ENCODE results near the gene LRRC71.
"Not testable (repeated sequence)": the region's sequence is repeated elsewhere in the genome, so short reads cannot be mapped to it uniquely, and the experiment has no call there.

LRRC71 gene

DNA sequence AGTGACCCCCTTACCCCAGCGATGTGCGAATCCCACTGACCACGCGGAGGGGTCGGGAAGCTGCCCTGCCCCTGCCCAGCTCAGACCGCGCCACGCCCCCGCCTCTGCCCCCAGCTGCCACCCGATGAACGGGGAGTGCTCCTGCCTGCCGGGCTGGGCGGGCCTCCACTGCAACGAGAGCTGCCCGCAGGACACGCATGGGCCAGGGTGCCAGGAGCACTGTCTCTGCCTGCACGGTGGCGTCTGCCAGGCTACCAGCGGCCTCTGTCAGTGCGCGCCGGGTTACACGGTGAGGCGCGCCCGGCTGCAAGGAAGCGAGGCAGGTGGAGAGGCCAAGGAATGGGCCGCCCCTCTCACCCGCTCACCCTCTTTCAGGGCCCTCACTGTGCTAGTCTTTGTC lies 11.9 kb upstream of the LRRC71 start:
- no peak for DNase-seq

DNA sequence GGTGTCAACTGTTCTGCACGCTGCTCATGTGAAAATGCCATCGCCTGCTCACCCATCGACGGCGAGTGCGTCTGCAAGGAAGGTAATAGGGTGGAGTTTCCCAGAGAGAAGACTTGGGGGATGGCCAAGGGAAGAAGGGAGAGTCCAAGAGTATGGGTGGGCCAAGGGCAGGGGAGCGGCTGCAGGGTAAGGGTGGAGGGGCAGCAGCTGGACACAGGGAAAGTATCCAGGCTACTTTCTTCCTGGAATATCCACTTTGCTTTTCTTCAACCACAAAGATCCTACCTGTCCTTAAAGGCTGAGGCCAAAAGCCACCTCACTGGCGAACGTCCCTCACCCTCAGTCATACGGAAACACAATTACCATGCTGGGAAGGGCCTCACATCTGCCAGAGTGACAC lies 11.5 kb upstream of the LRRC71 start:
- DNase-seq, result no peak

- DNase-seq, result no peak
These were observed 10.8 kb upstream of the LRRC71 start for GRCh38 chr1:156909671-156910070.

- DNase-seq, result peak; percentile 13
These were observed 10.1 kb upstream of the LRRC71 start for GRCh38 chr1:156910309-156910782.

DNA sequence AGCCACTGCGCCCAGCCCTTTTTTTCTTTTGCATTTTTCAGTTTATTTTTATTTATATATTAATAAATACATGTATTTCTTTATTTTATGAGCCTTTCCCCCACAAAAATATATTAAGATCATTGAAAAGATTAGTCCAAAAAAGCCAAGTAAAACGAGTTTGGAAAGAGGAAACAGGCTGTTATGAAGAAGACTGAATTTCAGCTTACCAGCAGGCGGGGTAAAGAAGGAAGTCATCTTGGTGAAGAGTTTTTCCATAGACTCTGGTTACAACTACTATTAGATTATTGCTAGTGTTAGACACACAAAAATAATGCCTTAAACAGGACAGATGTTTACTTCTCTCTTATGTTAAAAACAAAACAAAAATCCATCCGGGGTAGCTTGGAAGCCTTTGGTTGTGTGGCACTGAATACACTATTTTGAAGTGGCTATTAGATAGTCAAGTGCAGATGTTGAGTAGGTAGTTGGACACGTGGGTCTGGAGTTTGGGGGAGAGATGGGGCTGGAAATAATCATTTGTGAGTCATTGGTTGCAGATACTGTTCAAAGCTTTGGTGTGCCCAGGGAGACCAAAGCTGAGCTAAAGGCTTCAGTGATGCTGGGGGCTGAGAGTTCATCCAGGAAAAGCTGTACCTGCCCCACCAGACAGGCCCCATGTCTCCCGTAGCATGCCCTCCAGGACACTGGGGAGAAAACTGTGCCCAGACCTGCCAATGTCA lies 8.7 kb upstream of the LRRC71 start:
- no peak for DNase-seq

DNA sequence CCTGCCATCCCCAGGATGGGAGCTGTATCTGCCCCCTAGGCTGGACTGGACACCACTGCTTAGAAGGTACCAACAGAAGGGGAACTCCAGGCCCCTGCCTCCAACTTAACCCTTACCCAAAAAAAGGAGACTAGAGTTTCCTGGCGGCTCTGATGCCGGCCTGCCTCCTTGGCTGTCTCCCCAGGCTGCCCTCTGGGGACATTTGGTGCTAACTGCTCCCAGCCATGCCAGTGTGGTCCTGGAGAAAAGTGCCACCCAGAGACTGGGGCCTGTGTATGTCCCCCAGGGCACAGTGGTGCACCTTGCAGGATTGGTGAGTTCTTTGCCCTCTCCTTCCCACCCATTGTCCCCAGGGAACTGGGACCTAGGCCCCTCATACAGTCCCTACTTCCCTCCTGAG lies 8.1 kb upstream of the LRRC71 start:
- no peak for DNase-seq

DNA sequence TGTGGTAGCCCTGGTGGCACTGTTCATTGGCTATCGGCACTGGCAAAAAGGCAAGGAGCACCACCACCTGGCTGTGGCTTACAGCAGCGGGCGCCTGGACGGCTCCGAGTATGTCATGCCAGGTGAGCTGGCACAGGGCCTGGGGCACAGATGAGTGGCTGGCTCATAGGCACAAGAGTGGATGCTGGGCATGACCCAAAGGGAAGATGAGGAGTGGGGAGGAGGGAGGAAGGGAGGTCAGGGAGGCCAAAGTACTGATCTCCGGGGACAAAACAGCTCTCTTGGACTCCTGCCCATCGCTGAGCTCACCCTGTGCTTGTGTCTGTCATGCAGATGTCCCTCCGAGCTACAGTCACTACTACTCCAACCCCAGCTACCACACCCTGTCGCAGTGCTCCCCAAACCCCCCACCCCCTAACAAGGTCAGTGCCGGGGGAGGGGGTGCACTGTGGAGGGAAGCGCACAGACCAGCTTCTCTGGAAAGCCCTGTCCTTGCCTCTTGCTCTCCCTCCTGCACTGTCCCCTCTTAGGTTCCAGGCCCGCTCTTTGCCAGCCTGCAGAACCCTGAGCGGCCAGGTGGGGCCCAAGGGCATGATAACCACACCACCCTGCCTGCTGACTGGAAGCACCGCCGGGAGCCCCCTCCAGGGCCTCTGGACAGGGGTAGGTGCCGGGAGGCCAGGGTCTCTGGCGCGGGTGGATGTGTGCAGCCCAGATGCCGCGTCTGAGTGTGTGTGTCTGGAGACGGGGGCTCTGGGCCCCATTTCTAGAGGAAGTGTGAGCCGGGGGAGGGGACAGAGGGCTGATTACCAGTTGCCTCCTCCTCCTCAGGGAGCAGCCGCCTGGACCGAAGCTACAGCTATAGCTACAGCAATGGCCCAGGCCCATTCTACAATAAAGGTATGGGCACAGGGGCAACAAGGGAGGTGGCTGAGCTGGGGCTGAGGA lies 7.3 kb upstream of the LRRC71 start:
- no peak for DNase-seq

DNA sequence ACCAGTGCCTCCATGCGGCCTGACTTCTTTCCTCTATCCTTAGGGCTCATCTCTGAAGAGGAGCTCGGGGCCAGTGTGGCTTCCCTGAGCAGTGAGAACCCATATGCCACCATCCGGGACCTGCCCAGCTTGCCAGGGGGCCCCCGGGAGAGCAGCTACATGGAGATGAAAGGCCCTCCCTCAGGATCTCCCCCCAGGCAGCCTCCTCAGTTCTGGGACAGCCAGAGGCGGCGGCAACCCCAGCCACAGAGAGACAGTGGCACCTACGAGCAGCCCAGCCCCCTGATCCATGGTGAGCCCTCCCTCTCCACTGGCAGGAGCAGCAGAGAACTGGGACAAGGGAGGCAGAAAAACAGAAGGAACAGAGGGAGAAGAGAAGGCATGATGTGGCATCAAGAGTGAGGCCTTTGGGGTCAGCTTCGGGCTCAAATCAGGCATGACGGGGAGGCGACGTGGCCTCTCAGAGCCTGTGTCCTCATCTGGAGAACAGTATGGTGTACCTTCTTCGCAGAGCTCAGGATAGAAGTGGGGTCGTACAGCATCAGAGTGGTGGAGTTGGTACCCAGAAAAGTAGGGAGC lies 6.5 kb upstream of the LRRC71 start:
- no peak for DNase-seq

GRCh38 chr1:156914440-156914856 lies 6.0 kb upstream of the LRRC71 start:
- DNase-seq, result no peak

- no peak for DNase-seq
These were observed 659 bp downstream of the LRRC71 start for GRCh38 chr1:156921053-156921529.

GRCh38 chr1:156922986-156923669 lies 2.7 kb downstream of the LRRC71 start:
- DNase-seq, result no peak

DNA sequence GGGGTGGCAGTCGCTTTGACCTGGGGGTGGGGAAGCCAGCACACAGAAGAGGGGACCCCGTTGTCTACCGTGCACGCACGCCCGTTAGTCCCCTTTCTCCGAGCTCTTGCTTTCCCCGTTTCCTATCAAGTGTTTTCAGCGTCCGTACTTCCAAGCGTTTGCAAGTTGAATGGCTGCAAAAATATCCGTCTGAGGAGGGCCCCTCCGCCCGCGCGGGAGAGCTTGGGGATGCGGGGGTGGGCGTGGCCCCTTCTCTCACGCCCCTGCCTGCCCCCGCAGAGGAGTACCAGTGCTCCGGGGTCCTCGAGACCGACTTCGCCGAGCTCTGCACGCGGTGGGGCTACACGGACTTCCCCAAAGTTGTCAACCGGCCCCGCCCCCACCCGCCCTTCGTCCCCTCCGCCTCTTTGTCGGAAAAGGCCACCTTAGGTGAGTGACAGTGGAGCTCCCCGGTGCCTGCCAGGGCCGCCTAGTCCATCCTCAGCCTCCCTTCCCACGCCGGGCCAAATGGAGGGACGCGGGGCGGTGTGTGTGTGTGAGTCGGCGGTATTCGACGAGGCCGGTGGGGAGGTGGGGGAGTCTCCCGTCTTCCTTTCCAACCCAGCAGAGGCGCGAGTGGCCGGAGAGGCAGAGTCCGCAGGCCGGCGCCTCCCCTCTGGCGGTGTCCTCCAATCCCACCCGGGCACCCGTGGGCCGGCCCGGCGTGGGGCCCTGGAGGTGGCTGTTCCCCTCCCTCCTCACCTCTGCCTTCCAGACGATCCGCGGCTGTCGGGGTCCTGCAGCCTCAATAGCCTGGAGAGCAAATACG lies 3.4 kb downstream of the LRRC71 start:
- DNase-seq, result no peak

- no peak for DNase-seq
These were observed 4.2 kb downstream of the LRRC71 start for GRCh38 chr1:156924478-156925153.

DNA sequence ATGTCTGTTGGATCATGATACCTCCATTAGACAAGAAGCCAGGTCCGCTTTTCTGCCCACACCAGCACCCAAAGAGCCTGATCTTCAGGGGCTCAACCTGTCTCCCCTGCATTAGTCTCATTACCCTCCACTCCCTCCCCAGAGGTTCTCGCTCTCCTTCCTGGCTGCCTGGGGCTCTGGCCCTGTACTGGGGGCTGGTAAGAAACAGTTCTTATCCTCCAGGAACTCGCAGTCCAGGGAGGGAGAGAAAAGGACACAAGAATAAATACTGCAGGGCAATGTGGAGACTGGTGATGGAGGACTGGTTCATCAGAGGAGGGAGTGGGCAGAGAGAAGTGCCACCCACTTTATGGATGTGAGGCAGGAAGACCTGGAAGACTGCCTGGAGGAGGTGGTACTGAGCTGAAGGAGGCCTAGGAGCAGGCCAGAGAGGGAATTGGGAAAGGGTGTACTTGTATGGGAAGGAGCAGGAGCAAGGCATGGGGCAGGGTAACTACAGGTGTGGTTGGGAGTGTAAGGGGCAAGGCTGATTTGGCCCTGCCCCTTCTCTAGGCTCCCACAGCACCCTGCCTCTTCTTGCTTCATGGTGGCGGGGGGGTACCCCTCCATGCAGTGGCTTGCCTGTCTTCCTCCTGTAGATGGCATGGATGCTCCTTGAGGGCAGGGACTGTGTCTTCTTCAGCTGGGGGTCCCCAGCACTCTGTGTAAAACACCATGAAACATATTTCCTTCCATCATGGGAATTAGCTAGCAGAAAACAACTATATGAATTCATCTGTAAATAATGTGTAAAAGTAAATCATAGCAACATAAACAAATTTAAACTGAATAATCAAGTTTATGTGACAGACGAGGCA lies 5.0 kb downstream of the LRRC71 start:
- DNase-seq, result no peak

DNA sequence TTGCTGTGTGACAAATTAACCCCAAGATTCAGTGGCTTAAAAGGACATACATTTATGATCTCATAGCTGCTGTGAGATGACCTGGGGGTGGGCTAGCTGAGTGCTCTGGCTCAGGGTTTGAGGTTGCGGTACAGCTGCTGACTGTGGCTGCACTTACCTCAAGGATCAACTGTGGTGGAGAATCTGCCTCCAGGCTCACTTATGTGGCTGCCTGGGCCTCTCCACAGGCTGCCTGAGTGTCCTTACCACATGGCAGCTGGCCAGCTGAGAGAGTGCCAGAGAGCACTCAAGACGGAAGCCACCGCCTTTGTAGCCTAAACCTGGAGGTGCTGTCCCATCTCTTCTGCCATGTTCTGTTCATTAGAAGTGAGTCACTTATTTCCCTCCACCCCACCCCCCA lies 5.7 kb downstream of the LRRC71 start:
- DNase-seq, result no peak

DNA sequence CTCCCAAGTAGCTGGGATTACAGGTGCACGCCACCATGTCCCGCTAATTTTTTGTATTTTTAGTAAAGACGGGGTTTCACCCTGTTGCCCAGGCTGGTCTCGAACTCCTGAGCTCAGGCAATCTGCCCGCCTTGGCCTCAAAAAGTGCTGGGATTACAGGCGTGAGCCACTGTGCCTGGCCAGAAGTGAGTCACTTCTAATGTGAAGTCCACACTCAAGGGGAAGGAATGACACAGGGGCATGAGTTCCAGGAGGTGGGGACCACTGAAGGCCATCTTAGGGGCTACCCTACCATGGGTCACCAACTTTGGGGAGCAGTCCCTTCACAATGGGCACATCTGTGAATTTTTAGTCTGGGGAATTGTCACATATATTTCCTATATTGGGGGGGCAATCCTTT lies 6.3 kb downstream of the LRRC71 start:
- DNase-seq, result not testable (repeated sequence)

GRCh38 chr1:156927215-156928042 lies 7.0 kb downstream of the LRRC71 start:
- peak; percentile 48 for DNase-seq

DNA sequence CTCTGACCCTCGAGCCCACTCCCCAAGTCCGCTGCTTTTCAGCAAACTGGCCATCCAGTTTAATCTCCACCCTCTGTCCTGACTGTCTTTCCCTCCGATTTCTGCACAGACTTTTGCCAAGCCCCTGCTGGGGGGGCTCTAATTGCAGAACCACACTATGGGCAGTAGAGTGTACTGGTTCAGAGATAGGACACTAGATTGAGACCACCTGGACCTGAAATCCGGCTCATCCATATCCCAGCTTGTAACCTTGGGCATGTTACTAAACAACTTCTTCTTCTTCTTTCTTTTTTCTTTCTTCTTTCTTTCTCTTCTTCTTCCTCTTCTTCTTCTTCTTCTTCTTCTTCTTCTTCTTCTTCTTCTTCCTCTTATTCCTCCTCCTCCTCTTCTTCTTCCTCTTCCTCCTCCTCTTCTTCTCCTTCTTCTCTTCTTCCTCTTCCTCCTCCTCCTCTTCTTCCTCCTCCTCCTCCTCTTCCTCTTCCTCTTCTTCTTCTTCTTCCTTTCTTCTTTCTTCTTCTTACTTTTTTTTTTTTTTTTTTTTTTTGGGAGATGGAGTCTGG lies 7.7 kb downstream of the LRRC71 start:
- DNase-seq, result no peak

GRCh38 chr1:156929596-156930238 lies 9.3 kb downstream of the LRRC71 start:
- DNase-seq, result no peak
